Esophagus squamous epithelium (tissue), 4 donors: ENCODE measurements around the gene RAB40C.

Source experiments
- CTCF ChIP-seq, 6 experiments: fragments of 450-650 bp in 4 of 6; fragments of 200-600 bp in 2 of 6; sonication (generic) in 2 of 6; IDR thresholded peaks; one replicate each; pipeline ENCODE4 v1.5.1; 2016 to 2019; ENCODE audit warnings: antibody characterized with exemption in 6 of 6, mild to moderate bottlenecking in 4 of 6, moderate library complexity in 4 of 6
- POLR2A ChIP-seq, 4 donors: fragments of 450-650 bp; IDR thresholded peaks; one replicate each; pipeline ENCODE4 v1.6.1; 2017; ENCODE audit warnings: antibody characterized with exemption in 4 of 4, mild to moderate bottlenecking in 4 of 4, moderate library complexity in 3 of 4

GRCh38 chr16:574021-574760, 15.7 kb upstream of the RAB40C start:
- no peak for TF ChIP-seq CTCF (IDR thresholded peaks at IDR 0.05)
- no peak for TF ChIP-seq POLR2A (IDR thresholded peaks at IDR 0.05)
